Neuronal stem cell (in vitro differentiated cells): ENCODE measurements around the gene TRERF1.
A peak's percentile ranks its signal among the peaks of the same experiment; 100 is the strongest.

Experiments used
- DNase-seq: peaks from one replicate; pipeline ENCODE4 v3.0.0-alpha.2; 2013; ENCODE audit warnings: low spot score
- H2AFZ ChIP-seq: one replicate; pipeline ENCODE4 v1.6.1; 2013; ENCODE audit warnings: mild to moderate bottlenecking, low read length, inconsistent platforms
- H2AK5ac ChIP-seq: 2 replicates; pipeline ENCODE4 v1.6.1; 2013; ENCODE audit warnings: low read depth, mild to moderate bottlenecking, inconsistent platforms, low read length, moderate library complexity, mixed read lengths
- H2BK120ac ChIP-seq: 2 replicates; pipeline ENCODE4 v1.6.1; 2013; ENCODE audit warnings: low read depth, mild to moderate bottlenecking, inconsistent platforms, low read length, moderate library complexity, mixed read lengths
- H2BK12ac ChIP-seq: one replicate; pipeline ENCODE4 v1.6.1; 2013; ENCODE audit warnings: low read length, inconsistent platforms
- H2BK15ac ChIP-seq: 2 replicates; pipeline ENCODE4 v1.6.1; 2013; ENCODE audit warnings: mild to moderate bottlenecking, low read length, inconsistent platforms, mixed read lengths
- H2BK5ac ChIP-seq: one replicate; pipeline ENCODE4 v1.6.1; 2013; ENCODE audit warnings: inconsistent platforms, mild to moderate bottlenecking, low read length, moderate library complexity
- H3K14ac ChIP-seq: one replicate; pipeline ENCODE4 v1.6.1; 2013; ENCODE audit warnings: low read length, inconsistent platforms
- H3K18ac ChIP-seq: 2 replicates; pipeline ENCODE4 v1.6.1; 2013; ENCODE audit warnings: low read length, inconsistent platforms
- H3K23ac ChIP-seq: 2 replicates; pipeline ENCODE4 v1.6.1; 2013; ENCODE audit warnings: low read depth, mild to moderate bottlenecking, mixed read lengths, low read length, inconsistent platforms; ENCODE audit not compliant: poor library complexity
- H3K27ac ChIP-seq: replicated peaks from 3 replicates; pipeline ENCODE4 v1.5.1; 2013; ENCODE audit warnings: low read length, inconsistent platforms
- H3K27me3 ChIP-seq, 3 experiments: 2 replicates each; pipeline ENCODE4 v1.6.1; 2013; ENCODE audit warnings: low read length in 3 of 3, mild to moderate bottlenecking in 2 of 3, inconsistent platforms in 1 of 3, low read depth in 1 of 3, mixed read lengths in 1 of 3, moderate library complexity in 1 of 3; ENCODE audit not compliant: control insufficient read depth in 3 of 3, insufficient read depth in 3 of 3
- H3K36me3 ChIP-seq, 2 donors: replicated peaks in 1 of 2; 2 replicates each; pipeline ENCODE4 v1.6.1; 2013; ENCODE audit warnings: low read length in 2 of 2; ENCODE audit not compliant: control insufficient read depth in 2 of 2, insufficient read depth in 2 of 2
- H3K4ac ChIP-seq: 2 replicates; pipeline ENCODE4 v1.6.1; 2013; ENCODE audit warnings: inconsistent platforms, mild to moderate bottlenecking, low read length, moderate library complexity
- H3K4me1 ChIP-seq, 2 donors: 1 replicate in 1 of 2; 2 replicates in 1 of 2; pipeline ENCODE4 v1.6.1; 2013; ENCODE audit warnings: low read length in 2 of 2, low read depth in 1 of 2; ENCODE audit not compliant: control insufficient read depth in 2 of 2, insufficient read depth in 1 of 2
- H3K4me2 ChIP-seq: one replicate; pipeline ENCODE4 v1.6.1; 2013; ENCODE audit warnings: mild to moderate bottlenecking, low read length, inconsistent platforms; ENCODE audit not compliant: insufficient read depth, poor library complexity, severe bottlenecking
- H3K4me3 ChIP-seq, 2 donors: 2 replicates each; pipeline ENCODE4 v1.5.1; 2013; ENCODE audit warnings: low read length in 2 of 2, mild to moderate bottlenecking in 2 of 2, inconsistent platforms in 1 of 2, moderate library complexity in 1 of 2
- H3K79me1 ChIP-seq: one replicate; pipeline ENCODE4 v1.6.1; 2013; ENCODE audit warnings: low read depth, mild to moderate bottlenecking, inconsistent platforms, low read length, moderate library complexity
- H3K9ac ChIP-seq: one replicate; pipeline ENCODE4 v1.6.1; 2013; ENCODE audit warnings: mild to moderate bottlenecking, low read depth, low read length, inconsistent platforms; ENCODE audit not compliant: poor library complexity
- H3K9me3 ChIP-seq, 2 donors: replicated peaks in 1 of 2; 2 replicates each; pipeline versions ENCODE3 to v1.6.1; 2013; ENCODE audit warnings: low read length in 2 of 2, mild to moderate bottlenecking in 2 of 2, inconsistent platforms in 1 of 2, low read depth in 1 of 2, mixed read lengths in 1 of 2, moderate library complexity in 1 of 2; ENCODE audit not compliant: control insufficient read depth in 2 of 2, insufficient read depth in 1 of 2
- H4K8ac ChIP-seq: one replicate; pipeline ENCODE4 v1.6.1; 2013; ENCODE audit warnings: low read depth, mild to moderate bottlenecking, inconsistent platforms, low read length, moderate library complexity
- H4K91ac ChIP-seq: one replicate; pipeline ENCODE4 v1.6.1; 2013; ENCODE audit warnings: low read length, low read depth, mild to moderate bottlenecking, inconsistent platforms; ENCODE audit not compliant: poor library complexity
- WGBS, 2 donors: extraction: QIAGEN DNeasy Blood & Tissue Kit; methylation state at CpG; one replicate each; pipeline ENCODE4 v1.1.7; 2013; ENCODE audit warnings: missing lambda C conversion rate in 2 of 2, mixed read lengths in 1 of 2; ENCODE audit not compliant: insufficient read length in 2 of 2, insufficient replicate concordance in 1 of 2; ENCODE audit errors: extremely low coverage in 2 of 2; 5-methylcytosine and 5-hydroxymethylcytosine counted together

The TRERF1 gene

GRCh38 chr6:42375007-42375635, 76.6 kb downstream of the TRERF1 start:
- Histone ChIP-seq H2AK5ac (no peak overlapping the region), H2AFZ (no peak overlapping the region), H3K27me3 (no peaks in the 10 kb centered on the region), H3K9ac (no peak overlapping the region), H3K14ac (no peak overlapping the region), H3K36me3 (no peaks in the 10 kb centered on the region), H2BK5ac (no peak overlapping the region), H3K4me3 (no peak overlapping the region), H4K91ac (no peak overlapping the region), H3K27ac (no peak overlapping the region), H3K23ac (no peak overlapping the region), H3K4ac (no peak overlapping the region), H2BK12ac (no peak overlapping the region), H2BK120ac (no peak overlapping the region), H3K79me1 (peaks cover 6% of the 10 kb centered on the region), H3K4me1 (no peaks in the 10 kb centered on the region), H3K18ac (no peak overlapping the region), H4K8ac (no peak overlapping the region), H3K9me3 (peaks cover 0 to 3% of the 10 kb centered on the region in 2 donors), H2BK15ac (no peak overlapping the region), H3K4me2 (no peak overlapping the region)
- DNase-seq = no peak
- WGBS, 2 donors = no CpG with 5 or more reads among the region's 10 CpGs

GRCh38 chr6:42374018-42374669, 77.6 kb downstream of the TRERF1 start:
- no peak for DNase-seq
- H3K79me1 ChIP-seq = peaks cover 6% of the 10 kb centered on the region

GRCh38 chr6:42372699-42373098, 79.0 kb downstream of the TRERF1 start:
- H4K91ac ChIP-seq = no peak overlapping the region
- H2BK5ac ChIP-seq = no peak overlapping the region
- H3K4me1 ChIP-seq = no peaks in the 10 kb centered on the region
- no peak overlapping the region for H4K8ac ChIP-seq
- H3K9ac ChIP-seq = no peak overlapping the region
- H2BK12ac ChIP-seq = no peak overlapping the region
- no peak overlapping the region for H3K23ac ChIP-seq
- no peak overlapping the region for H2AK5ac ChIP-seq
- no peak overlapping the region for H3K4me2 ChIP-seq
- H3K27ac ChIP-seq = no peak overlapping the region
- no peak for DNase-seq
- peak overlapping the region; percentile 41 for H3K18ac ChIP-seq
- H3K27me3 ChIP-seq = no peaks in the 10 kb centered on the region
- H3K4ac ChIP-seq = no peak overlapping the region
- H3K36me3 ChIP-seq = no peaks in the 10 kb centered on the region
- no CpG with 5 or more reads among the region's 4 CpGs for WGBS, 2 donors
- H2AFZ ChIP-seq = no peak overlapping the region
- peaks cover 6% of the 10 kb centered on the region for H3K79me1 ChIP-seq
- H2BK15ac ChIP-seq = no peak overlapping the region
- no peak overlapping the region for H3K14ac ChIP-seq
- no peak overlapping the region for H2BK120ac ChIP-seq
- H3K4me3 ChIP-seq = no peak overlapping the region
- H3K9me3 ChIP-seq = peaks cover 0 to 3% of the 10 kb centered on the region in 2 donors

More at GRCh38 chr6:42374018-42374669, 77.6 kb downstream of the TRERF1 start:
- H3K27ac ChIP-seq = no peak overlapping the region
- H4K91ac ChIP-seq = no peak overlapping the region
- H3K36me3 ChIP-seq = no peaks in the 10 kb centered on the region
- no peaks in the 10 kb centered on the region for H3K27me3 ChIP-seq
- H4K8ac ChIP-seq = no peak overlapping the region
- no peak overlapping the region for H2BK12ac ChIP-seq
- H2BK15ac ChIP-seq = no peak overlapping the region
- no CpG with 5 or more reads among the region's 8 CpGs for WGBS, 2 donors
- H2BK120ac ChIP-seq = no peak overlapping the region
- no peak overlapping the region for H2AFZ ChIP-seq
- H3K4ac ChIP-seq = no peak overlapping the region
- no peak overlapping the region for H3K9ac ChIP-seq
- H2AK5ac ChIP-seq = no peak overlapping the region
- H3K4me3 ChIP-seq = no peak overlapping the region
- H3K4me1 ChIP-seq = no peaks in the 10 kb centered on the region
- H3K9me3 ChIP-seq = peaks cover 0 to 3% of the 10 kb centered on the region in 2 donors
- H3K18ac ChIP-seq = no peak overlapping the region
- H3K4me2 ChIP-seq = no peak overlapping the region
- H3K14ac ChIP-seq = no peak overlapping the region
- H2BK5ac ChIP-seq = no peak overlapping the region
- no peak overlapping the region for H3K23ac ChIP-seq

- no peak overlapping the region for H3K4me3 ChIP-seq
- H3K4me2 ChIP-seq = no peak overlapping the region
- peaks cover 2 to 8% of the 10 kb centered on the region in 2 donors for H3K4me1 ChIP-seq
- no peak for DNase-seq
- no peak overlapping the region for H2AFZ ChIP-seq
- H3K23ac ChIP-seq = no peak overlapping the region
- H3K36me3 ChIP-seq = no peaks in the 10 kb centered on the region
- no peak overlapping the region for H4K91ac ChIP-seq
- no CpG with 5 or more reads among the region's 3 CpGs for WGBS, 2 donors
- no peak overlapping the region for H3K27ac ChIP-seq
- no peak overlapping the region for H3K4ac ChIP-seq
- no peak overlapping the region for H2AK5ac ChIP-seq
- no peak overlapping the region for H4K8ac ChIP-seq
- H2BK5ac ChIP-seq = no peak overlapping the region
- H2BK12ac ChIP-seq = no peak overlapping the region
- H3K27me3 ChIP-seq = no peaks in the 10 kb centered on the region
- peaks cover 0 to 3% of the 10 kb centered on the region in 2 donors for H3K9me3 ChIP-seq
- H2BK120ac ChIP-seq = no peak overlapping the region
- H2BK15ac ChIP-seq = no peak overlapping the region
- no peak overlapping the region for H3K14ac ChIP-seq
- no peak overlapping the region for H3K18ac ChIP-seq
- H3K79me1 ChIP-seq = peaks cover 6% of the 10 kb centered on the region
- no peak overlapping the region for H3K9ac ChIP-seq
Measured at GRCh38 chr6:42370323-42370985, 81.3 kb downstream of the TRERF1 start.
